Lung microvascular endothelial cell (primary cell): ENCODE data around the gene UFC1. TPM values are rescaled to one million over a fixed set of nuclear protein-coding genes. Genes with fewer than 3 reads are reported as not detected.
A peak's percentile ranks its signal among the peaks of the same experiment; 100 is the strongest.

ENCODE experiments used
- DNase-seq, 2 donors: peaks; one replicate each; pipeline versions ENCODE4 v3.0.0 to v3.0.0-alpha.2; 2010; ENCODE audit warnings: low read depth in 2 of 2
- total RNA-seq: library from RNA; depleted of rRNA; stranded (reverse); fragments of >200 nt; gene quantifications from 2 replicates; pipeline ENCODE4 v1.2.1, GENCODE V29; 2014

The UFC1 gene
- total RNA-seq, 1 donor from 2014 or later: 133 TPM

DNA sequence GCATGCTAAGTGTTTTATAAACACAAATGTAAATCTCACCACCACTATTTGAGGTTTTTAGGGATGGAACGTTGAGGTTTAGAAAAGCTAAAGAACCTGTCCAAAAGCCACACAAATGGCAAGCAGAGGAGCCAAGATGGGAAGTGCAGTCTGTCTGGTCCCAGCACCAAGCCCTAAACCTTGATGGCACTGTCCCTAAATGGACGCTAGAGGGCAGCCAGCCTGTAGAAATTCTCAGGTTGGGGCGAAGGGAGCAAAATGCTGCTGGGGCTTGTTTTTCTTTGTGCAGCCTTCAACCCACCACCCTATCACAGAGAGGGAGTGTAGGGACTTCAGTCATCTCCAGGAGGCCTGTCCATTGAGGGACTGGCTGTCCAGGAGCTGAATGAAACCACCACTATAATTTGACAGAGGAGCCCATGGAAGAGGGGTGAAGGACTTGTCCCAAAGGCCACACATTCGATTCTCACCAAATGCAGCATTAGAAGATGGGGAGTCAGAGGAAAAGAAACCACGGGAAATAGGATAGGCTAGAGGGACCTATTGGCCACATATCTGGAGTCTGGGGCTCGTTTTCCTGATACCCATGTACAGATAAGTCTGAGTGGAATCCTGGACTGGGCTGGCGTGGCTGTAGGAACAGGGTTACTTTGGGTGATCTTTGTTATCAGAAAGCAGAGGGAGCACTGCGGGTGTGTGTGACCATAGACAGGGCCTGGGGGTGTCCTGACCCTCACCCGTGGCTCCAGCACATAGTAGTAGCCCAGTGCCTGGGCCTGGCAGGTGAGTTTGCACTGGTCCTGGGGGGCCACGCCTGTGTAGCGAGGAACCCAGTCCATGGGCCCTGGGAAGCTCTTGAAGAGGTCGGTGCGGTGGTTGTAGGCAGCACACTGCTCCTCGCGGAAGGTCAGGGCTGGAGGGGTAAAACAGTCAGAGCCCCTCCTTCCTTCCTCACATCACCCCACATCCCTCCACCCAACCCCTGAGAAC lies 39.0 kb downstream of the UFC1 start:
- peak; percentile 81 to 83 for DNase-seq

DNA sequence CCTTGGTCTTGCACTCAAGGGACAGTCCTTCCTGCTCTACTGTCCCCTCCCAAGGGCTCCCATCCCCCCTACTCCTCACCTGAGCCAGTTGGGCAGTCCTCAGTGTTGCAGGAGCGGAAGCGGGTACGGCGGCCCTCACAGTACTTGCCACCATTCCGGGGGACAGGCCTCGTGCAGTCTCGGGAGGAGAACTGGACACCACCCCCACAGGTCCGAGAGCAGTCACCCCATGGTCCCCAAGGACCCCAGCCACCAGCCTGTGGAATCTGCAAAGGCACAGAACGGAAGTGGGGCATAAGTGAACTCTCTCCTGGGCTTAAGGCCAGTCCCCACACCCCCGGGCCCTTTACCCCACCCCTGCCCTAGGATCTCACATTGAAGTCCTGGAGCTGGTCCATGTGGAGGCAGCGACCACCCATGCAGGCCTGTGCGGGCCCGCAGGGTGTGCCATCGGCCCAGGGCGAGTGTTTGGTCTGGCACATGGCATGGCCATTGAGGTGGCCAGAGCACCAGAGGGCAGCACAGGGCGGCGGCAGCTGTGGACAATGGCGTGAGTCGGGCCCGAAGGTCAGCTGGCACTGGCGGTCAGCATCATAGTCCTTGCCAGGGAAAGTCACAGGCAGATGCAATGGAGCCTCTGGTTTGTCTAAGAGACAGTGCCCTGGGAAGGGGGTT lies 39.9 kb downstream of the UFC1 start:
- DNase-seq: peak; percentile 58 to 71

DNA sequence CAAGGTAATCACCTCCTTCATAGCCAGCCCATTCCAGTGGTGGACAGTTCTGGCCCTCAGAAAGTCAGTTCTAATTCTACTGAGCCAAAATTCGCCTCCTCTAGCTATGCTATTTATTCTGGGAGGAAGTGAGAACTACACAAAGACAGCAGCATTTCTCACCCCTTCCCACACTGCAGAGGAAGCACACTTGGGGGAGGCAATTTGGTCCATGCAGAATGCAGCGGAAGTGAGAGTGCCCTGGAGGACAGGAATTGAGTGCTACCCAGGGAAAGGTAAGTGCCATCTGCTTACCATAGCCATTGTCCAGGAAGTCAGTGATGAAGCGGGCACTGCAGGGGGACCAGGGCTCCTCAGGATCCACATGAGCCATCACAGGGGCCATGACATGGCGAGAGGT lies 41.4 kb downstream of the UFC1 start:
- no peak for DNase-seq

DNA sequence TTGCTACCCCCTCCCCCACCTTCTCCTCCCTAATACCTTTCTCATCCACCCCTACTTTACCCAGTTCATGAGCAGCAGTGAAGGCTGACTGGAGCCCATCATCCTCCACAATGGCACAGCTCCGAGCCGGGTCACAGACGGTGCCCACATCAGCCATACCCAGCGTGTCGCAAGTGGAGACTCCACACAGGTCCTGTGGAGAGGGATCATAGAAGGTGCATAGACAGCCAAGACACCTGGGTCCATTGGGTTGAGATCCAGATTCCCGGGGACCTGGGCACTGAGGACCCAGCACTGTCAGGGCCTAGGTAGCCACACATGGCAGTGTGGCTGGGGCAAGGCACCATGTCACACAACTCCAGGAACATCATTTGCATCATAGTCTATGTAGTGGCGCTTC lies 42.3 kb downstream of the UFC1 start:
- no peak for DNase-seq

DNA sequence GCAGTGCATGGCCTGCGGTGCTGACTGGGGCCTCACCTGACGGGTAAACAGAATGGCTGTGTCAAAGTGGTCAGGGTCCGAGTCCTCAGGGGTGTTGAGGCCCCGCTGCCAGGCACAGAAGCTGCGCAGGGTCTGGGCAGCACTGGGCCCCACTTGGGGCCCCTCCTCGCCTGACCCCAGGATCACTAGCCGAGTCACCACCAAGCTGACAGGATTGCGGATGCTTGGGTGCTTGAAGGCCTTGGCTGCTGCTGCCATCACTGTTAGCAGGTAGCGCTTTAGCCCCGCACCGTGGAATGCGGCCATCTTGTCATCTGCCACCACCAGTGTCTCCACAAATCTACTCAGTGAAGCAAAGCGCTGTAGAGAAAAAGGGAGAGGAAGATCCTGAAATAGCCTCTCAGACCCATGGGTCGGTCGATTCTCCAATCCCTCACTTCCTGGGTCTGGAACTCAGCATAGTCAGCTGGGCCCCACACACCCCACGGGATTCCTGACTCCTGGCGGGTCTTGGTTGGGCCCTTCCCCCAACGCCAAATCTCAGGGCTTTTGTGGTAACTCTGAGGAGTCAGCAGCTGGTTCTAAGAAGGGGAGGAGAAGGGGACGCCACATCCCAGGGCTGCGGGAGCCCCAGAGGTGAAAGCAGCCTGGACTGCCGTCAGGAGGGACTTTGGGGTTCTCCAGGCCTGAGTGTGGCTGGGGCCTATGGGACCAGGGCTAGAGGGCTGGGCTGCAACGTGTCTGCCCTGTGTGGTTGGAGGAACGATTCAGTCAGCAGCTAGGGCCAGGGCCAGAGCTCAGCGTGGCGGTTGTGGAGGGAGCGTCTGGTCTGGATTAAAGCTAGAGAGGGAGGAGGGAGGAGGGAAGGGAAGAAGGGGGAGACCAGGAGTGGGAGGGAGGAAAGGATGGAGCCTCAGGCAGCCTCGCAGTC lies 43.0 kb downstream of the UFC1 start:
- DNase-seq: peak in 1 of 2 donors; percentile 45

DNA sequence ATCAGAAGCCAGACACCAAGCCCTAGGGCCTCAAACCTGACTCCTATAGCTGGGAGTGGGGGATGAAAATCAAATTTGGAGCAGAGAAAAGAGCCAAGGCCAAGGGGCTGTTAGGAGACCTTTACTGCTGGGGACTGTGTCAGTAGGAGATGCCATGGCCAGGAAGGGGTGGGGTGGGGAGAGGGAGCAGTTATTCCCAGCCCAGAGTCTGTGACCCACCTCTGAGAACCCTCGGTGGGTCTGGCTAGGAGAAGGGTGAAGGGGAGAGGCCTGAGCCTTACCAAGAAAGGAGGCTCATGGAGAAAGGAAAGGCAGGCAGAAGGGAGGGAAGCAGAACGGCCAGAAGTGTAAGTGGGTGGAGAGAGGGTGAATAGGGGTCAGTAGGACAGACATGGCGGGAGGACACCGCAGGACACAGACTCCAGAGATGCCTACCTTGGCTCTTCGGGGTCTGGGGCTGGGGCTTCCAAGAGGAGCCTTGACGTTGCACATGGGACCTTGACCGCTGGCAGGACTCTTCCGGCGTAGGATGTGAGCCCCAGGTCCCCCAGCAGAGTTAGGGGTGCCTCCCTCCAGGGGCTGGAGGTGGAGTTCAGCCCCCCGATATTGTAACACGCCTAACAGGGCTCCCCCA lies 43.9 kb downstream of the UFC1 start:
- DNase-seq: no peak

DNA sequence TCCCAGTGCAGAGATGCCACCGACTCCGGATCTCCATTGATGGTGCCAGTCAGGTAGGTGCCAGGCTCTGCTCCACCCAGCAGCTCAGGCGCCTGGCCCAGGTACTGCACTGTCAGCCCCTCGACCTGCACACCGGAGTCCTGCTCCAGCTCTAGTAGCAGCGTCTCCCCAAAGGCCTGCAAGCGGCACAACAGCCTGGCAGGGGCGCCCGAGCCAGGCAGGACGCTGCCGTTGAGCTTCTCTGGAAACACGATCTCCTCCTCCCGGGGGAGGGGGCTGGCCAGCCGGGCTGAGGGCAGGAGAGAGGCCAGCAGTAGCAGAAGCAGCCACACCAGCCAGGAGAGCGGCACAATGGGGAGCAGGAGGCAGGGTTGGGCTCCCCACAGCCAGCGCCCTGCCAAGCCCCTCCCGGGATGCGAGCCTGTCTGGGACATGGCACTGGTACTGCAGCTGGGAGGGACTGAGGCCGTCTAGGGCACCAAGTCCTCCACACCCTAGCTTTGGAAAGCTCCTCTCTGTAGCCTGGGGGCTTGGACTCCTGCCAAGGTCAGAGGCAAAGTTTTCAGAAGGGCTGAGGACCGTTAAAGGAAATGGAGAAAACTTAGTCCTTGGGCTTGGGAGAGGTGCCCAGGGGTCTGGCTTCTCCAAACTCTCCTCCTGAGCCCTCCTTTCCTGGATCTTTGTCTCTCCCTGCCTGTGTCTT lies 44.6 kb downstream of the UFC1 start:
- DNase-seq: peak; percentile 42 to 51

DNA sequence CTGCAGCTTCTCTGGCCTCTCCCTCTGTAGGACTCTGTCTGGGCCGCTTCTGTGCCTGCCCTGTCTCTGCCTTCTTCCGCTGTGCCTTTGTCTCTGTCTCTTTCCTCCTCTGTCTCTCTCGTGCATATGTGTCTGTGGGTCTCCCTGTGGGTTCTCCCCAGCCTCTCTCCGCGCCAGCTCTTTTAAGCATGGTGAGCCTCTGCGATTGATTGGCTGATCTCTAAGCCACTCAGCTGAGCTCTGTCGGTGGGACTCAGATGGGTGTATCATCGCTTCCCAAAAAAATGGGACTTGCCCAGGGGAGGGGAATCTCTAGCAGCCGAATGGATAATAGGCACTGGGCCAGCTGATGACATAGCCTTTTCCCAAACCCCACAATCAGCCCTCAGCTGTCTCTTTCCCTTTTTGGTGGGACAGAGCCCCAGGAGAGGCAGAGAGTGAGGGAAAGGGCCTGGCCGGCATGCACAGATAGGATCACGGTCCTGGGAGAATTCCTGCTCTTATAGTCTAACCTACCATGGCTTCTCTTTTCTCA lies 45.2 kb downstream of the UFC1 start, which contains the start of gene ADAMTS4:
TSS of gene ADAMTS4 (minus strand) at position 158 of the 535 bp plus-strand sequence. CDS start 427 bp downstream, outside the sequence.
- DNase-seq: peak; percentile 78 to 81

DNA sequence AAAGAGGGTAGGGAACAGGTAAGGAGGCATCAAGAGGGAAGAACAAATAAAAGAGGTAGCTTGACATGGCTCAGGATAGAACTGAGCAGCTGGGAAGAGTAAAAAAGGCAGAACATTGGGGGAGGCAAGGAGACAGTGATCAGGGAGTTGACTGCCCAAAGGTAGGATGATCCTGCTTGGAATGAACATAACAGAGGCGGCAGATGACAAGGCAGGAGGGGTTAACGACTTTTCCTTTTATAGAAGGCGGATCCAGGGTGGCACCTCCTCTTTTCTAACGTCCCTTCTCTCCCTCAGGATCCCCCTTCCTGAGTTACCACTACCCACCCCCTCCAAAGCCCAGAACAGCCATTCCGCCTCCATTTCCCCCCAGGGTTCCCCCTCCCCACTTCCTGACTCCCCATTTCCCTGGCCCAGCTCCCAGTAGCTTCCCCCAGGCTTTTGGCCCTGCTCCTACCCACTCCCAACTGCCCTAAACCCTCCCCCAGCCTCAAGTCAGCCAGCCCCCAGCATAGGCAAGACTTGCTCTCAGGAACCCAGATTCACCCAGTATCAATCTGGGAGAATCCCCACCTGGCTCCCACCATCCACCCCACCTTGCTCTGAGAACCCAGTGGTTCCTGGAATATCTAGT lies 45.8 kb downstream of the UFC1 start:
- DNase-seq: peak; percentile 26 to 35

DNA sequence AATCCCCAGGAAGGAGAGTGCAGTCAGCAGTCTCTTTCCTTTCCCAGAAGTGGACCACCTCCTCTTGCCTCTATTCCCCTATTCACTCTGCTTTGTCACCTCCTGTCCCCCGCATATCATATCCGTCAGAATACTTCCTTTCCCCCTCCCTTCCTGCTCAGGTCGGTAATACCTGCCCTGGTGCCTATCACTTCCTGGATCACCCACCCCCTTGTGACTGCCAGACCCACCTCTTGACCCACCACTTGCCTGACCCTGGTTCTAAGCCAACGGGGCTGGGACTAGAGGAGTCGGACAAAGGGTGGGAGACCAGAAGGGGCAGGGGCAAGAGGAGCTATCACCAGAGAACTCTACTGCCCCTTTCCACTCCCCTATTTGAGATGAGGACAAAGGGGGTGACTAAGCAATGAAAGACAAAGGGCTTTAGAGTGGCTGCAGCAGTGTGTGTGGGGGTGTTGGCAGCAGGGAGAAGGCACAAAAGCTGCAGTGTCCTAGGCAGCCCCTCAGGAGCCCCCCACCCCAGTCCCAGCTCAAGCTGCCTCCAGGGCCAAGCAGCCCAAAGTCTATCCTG lies 46.7 kb downstream of the UFC1 start:
- peak; percentile 41 to 50 for DNase-seq

DNA sequence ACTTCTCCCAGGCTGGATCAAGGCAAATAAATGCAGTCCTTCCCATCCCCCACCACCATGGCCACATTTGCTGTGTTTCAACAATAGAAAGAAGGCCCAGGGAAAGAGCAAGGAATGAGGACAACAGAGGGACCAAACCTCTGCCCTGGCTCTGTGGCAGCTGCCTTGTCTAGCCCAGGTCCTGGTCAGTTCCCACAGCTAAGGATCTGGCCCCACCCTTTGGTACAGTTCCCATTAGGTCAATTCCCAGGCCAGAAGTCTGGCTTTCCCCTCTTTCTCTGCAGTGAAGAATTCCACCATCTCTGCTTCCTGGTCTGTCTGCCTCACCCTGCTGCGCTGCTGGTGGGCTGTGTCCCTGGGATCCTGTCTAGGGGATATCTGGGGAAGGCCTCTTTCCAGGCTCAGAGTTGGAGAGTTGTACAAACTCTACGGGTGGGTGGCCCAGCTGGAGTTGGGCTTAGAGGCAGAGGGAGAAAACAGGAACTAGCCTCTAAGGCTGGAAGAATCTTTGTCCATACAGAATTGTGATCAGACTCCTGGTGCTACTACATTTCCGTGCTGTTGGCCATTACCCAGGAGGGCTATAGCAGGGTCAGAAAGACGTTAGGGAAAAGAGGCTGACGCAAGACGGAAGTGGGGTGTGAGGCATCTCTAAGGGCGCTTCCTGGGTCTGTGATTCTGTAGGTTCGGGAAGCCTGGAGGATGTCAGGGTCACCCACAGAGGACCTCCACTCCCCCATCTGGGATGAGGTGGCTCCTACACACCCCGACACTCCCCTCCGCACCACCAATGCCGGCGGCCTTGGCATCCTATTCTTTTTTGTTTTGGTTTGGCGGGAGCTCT lies 47.4 kb downstream of the UFC1 start:
- DNase-seq: peak; percentile 54 to 96

DNA sequence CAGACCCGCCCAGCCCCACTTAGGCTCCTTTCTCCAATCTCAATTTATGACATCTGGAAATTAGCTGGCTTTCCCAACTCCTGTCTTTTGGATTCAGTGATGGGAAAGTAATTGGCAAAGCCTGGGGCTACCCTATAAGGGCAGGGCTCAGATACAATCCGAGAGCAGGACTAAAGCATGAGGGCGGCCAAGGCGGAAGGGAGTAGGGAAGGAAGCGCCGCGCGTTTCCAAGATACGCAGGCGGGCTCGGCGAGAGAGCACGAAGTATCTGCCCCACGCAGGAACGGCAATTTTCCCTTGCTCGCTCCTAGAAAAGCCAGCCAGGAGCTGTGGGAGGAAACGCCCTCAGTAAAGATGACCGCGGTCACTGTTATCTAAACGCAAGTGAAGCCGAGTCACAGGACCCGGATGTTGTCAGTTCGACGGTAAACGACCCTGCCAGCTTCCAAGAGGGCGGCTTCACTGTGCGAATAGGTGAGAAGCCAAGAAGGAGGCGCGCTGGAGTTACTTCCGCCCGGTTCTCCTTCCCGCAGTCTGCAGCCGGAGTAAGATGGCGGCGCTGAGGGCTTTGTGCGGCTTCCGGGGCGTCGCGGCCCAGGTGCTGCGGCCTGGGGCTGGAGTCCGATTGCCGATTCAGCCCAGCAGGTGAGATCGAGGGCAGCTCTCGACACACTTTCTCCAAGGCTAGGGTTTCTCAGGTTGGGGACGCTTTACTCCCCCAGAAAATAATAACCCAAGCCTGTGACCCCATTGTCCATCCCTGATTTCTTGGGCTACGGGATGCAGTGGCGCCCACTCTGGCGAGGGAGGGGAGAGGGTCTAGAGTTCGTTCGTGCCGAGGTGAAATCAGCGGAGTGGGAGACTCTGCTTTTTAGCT lies 48.3 kb downstream of the UFC1 start, which contains the start of gene NDUFS2:
TSS of gene NDUFS2 (plus strand) at position 532 of the 877 bp plus-strand sequence. CDS start at position 551, 19 bp downstream.
- peak; percentile 99 for DNase-seq

DNA sequence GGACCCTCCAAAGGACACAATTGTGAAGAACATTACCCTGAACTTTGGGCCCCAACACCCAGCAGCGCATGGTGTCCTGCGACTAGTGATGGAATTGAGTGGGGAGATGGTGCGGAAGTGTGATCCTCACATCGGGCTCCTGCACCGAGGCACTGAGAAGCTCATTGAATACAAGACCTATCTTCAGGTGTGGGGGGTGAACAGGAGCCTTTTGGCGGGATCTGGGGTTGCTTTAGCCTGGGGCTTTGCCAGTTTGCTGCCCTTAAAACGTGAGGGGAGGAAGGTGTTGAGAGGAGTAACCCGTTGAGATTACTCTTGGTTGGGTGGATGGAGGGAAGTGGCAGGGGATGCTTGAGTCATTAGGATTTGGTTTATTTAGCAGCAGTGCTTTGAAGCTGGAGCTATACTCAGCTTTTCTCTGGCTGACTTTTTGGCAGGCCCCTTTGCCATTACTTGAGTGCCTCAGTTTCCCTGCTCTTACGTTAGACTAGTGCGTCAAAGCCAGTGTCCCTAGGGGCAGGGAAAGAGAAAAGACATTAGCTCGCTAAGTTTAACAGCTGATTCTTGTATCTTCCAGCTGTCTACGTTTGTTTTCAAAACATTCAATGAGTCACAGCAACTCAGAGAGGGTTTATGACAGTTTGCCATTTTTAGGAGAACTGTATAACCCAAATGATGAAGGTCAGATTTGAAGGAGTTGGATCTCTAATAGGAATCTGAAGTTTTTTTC lies 52.8 kb downstream of the UFC1 start:
- DNase-seq: no peak

DNA sequence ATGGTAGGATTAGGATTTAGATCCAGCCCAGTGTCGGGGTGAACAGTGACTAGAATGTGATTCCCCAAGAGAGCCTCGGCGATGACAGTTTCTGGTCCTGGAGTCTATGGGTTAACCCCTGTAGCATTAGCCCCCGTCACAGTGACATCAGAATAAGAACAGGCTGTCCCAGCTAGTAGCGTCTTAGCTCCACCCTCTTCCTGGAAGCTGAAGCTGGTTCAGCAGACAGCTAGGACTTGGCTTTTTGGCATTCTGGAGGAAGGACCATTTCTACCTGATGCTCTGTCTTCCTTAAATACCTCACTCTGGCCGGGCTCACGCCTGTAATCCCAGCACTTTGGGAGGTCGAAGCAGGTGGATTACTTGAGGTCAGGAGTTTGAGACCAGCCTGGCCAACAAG lies 53.4 kb downstream of the UFC1 start:
- peak in 1 of 2 donors; percentile 74 for DNase-seq
